Stimulated activated CD8-positive, alpha-beta memory T cell treated with anti-CD3 and anti-CD28 coated beads, Interleukin-2, amount 100 ng/mL, for 48 hours (primary cell): ENCODE measurements around the gene NCOA1.
A peak's percentile ranks its signal among the peaks of the same experiment; 100 is the strongest.

ENCODE experiments used
- DNase-seq, 2 donors: peaks; one replicate each; pipeline ENCODE4 v3.0.0-alpha.2; 2020; ENCODE audit warnings: low read depth in 2 of 2

NCOA1 gene

GRCh38 chr2:24742730-24743129 is 251.7 kb downstream of the NCOA1 start:
- DNase-seq: no peak

GRCh38 chr2:24743924-24744323 is 252.9 kb downstream of the NCOA1 start:
- DNase-seq: no peak

- DNase-seq: no peak
Measured at GRCh38 chr2:24744356-24744755, 253.3 kb downstream of the NCOA1 start.

- no peak for DNase-seq
Measured at GRCh38 chr2:24745825-24746224, 254.8 kb downstream of the NCOA1 start.

GRCh38 chr2:24747299-24747698 is 256.2 kb downstream of the NCOA1 start:
- no peak for DNase-seq

GRCh38 chr2:24749069-24749691 is 258.1 kb downstream of the NCOA1 start:
- DNase-seq: no peak

GRCh38 chr2:24754985-24755705 is 264.1 kb downstream of the NCOA1 start:
- no peak for DNase-seq

- DNase-seq: no peak
Measured at GRCh38 chr2:24756789-24757188, 265.7 kb downstream of the NCOA1 start.

- DNase-seq: no peak
Measured at GRCh38 chr2:24761866-24762265, 270.8 kb downstream of the NCOA1 start.

- DNase-seq: no peak
Measured at GRCh38 chr2:24762518-24762917, 271.5 kb downstream of the NCOA1 start.

GRCh38 chr2:24763843-24764242 is 272.8 kb downstream of the NCOA1 start:
- no peak for DNase-seq

- peak; percentile 1 to 7 for DNase-seq
Measured at GRCh38 chr2:24766609-24767008, 275.6 kb downstream of the NCOA1 start.

GRCh38 chr2:24768013-24768412 is 277.0 kb downstream of the NCOA1 start:
- no peak for DNase-seq

- no peak for DNase-seq
Measured at GRCh38 chr2:24768601-24769000, 277.5 kb downstream of the NCOA1 start.

GRCh38 chr2:24771061-24771460 is 280.0 kb downstream of the NCOA1 start:
- DNase-seq: no peak

- no peak for DNase-seq
Measured at GRCh38 chr2:24771764-24772586, 280.9 kb downstream of the NCOA1 start.

GRCh38 chr2:24774373-24774772 is 283.3 kb downstream of the NCOA1 start:
- DNase-seq: no peak

- DNase-seq: no peak
Measured at GRCh38 chr2:24779116-24779515, 288.1 kb downstream of the NCOA1 start.

- DNase-seq: no peak
Measured at GRCh38 chr2:24783641-24784040, 292.6 kb downstream of the NCOA1 start.

- DNase-seq: no peak
Measured at GRCh38 chr2:24785671-24786321, 294.7 kb downstream of the NCOA1 start.

GRCh38 chr2:24787532-24787931 is 296.5 kb downstream of the NCOA1 start:
- no peak for DNase-seq

GRCh38 chr2:24788816-24789215 is 297.8 kb downstream of the NCOA1 start:
- no peak for DNase-seq
